Measurements from ENCODE around the gene WHRN.

DNA sequence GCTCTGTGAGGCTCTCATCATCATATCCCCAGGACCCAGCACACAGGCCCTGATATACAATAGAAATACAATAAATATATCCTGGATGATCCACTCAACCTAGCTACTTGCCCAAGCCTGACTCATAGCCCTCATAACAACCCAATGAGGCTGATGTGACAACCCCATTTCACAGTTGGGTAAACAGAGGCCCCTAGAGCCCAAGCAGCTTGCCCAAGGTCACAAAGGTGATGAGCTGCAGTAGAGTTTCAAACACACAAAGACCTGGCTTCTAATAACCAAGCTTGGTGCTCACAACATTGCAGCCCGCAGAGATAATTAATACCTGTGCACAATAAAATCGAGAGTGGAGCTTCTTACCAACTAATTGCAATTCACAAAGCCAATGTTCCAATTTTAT, 114.3 kb downstream of the WHRN start:
- TF ChIP-seq CTCF (IDR thresholded peaks at IDR 0.05; ENCODE audit: insufficient read depth, low read length, poor library complexity, severe bottlenecking) (no peak), EZH2phosphoT487 (conservative IDR thresholded peaks at IDR 0.05; ENCODE audit: low read length) (no peak)
